ENCODE measurements around the gene C2CD2L. TPM values are rescaled to one million over a fixed set of nuclear protein-coding genes. Genes with fewer than 3 reads are reported as not detected.

Gene C2CD2L
- total and polyA plus RNA-seq, 10 of the 15 experiments (the other 5 are each of a cell fraction or from before 2014, with no cell fraction given), result 0.21 to 9.6 (median 5.1) TPM

DNA sequence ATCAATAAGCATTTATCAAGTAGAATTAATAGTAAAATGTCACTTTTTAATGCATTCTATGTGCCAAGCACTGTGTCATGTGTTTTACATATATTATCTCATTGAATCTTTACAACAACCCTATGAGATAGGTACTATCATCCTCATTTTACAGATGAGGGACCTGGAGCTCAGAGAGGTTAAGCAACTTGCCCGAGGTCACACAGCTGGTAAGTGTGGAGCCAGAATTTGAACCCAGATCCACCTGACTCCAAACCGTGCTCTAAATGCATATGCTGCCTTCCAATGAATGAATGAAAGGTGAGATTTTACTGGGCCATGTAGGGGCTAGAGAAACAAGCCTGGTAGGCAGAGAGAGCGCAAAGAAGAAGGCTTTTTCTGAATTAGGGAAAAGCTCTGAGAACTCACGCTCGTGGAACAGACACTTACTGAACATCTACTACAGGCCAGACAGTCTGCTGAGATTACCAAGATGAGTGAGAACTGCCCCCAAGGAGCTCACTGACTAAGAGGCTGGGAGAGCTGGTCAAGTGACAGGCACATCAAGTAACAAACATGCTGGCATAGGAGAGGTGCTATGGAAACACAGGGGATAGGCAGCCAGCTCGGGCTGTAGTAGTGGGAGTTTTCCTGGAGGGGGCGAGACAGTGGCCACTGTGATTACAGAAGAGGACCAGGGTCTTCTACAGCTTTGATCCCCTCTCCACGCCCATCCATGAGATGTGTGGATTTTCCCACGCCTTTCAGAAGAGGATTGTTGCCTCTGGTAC lies 46.1 kb downstream of the C2CD2L start:
- Histone ChIP-seq H3K36me3 (ENCODE audit: control insufficient read depth in 2 of 2, insufficient read depth in 2 of 2, low read length in 1 of 2) (no peaks in the 10 kb centered on the region), H4K20me1 (ENCODE audit: control insufficient read depth, insufficient read depth) (no peaks in the 10 kb centered on the region), H2AFZ (ENCODE audit: control insufficient read depth, low read depth, low read length) (no peak overlapping the region), H3K4me2 (ENCODE audit: control insufficient read depth, insufficient read depth) (no peak overlapping the region), H3K79me2 (ENCODE audit: control insufficient read depth, insufficient read depth, low read length) (no peaks in the 10 kb centered on the region), H3K9ac (ENCODE audit: control insufficient read depth, insufficient read depth, low read length) (no peak overlapping the region), H3K27ac (ENCODE audit: control insufficient read depth, insufficient read depth) (no peak overlapping the region), H3K4me3 (no peak overlapping the region), H3K27me3 (replicated peaks in 1 of 2; ENCODE audit: control insufficient read depth in 2 of 2, insufficient read depth in 2 of 2, low read length in 1 of 2) (peaks cover 12 to 13% of the 10 kb centered on the region in 2 experiments; a peak in 3 of 4 replicates), H3K9me3 (replicated peaks; ENCODE audit: control insufficient read depth, insufficient read depth, low read length) (no peaks in the 10 kb centered on the region), H3K4me1 (ENCODE audit: control insufficient read depth, insufficient read depth, low read length) (no peaks in the 10 kb centered on the region)
- intact Hi-C loops (cut with micrococcal nuclease; ENCODE audit: unreplicated experiment) (no loop called here), in situ Hi-C loops (cut with MboI) (no loop called here)
- CTCF ChIA-PET, result interaction anchor here (1.1 to 2.5 kb wide), 5 partner anchors 16 to 171 kb away, joined by 3 to 5 read pairs (median 4); partner anchors contain the start of genes HMBS and NLRX1
- POLR2A ChIA-PET, result interaction anchor here (0.5 kb wide), 1 partner anchor 130 kb away, joined by 4 read pairs; no protein-coding TSS in a partner anchor
- BruUV-seq (replicated peaks), result no TSS peak
- SMC1A ChIA-PET (ENCODE audit: uncharacterized antibody, unreplicated experiment), result interaction anchor here (1.0 to 2.0 kb wide), 4 partner anchors 10 to 174 kb away, joined by 3 to 5 read pairs (median 4); partner anchors contain the start of gene HINFP
- TF ChIP-seq, protein P1, sequence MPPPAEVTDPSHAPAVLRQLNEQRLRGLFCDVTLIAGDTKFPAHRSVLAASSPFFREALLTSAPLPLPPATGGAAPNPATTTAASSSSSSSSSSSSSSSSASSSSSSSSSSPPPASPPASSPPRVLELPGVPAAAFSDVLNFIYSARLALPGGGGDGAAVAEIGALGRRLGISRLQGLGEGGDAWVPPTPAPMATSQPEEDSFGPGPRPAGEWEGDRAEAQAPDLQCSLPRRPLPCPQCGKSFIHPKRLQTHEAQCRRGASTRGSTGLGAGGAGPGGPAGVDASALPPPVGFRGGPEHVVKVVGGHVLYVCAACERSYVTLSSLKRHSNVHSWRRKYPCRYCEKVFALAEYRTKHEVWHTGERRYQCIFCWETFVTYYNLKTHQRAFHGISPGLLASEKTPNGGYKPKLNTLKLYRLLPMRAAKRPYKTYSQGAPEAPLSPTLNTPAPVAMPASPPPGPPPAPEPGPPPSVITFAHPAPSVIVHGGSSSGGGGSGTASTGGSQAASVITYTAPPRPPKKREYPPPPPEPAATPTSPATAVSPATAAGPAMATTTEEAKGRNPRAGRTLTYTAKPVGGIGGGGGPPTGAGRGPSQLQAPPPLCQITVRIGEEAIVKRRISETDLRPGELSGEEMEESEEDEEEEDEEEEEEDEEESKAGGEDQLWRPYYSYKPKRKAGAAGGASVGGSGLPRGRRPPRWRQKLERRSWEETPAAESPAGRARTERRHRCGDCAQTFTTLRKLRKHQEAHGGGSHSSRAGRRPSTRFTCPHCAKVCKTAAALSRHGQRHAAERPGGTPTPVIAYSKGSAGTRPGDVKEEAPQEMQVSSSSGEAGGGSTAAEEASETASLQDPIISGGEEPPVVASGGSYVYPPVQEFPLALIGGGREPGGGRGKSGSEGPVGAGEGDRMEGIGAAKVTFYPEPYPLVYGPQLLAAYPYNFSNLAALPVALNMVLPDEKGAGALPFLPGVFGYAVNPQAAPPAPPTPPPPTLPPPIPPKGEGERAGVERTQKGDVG (CRISPR knock-in tag; IDR thresholded peaks at IDR 0.05), result no peak
- TF ChIP-seq, protein P2, sequence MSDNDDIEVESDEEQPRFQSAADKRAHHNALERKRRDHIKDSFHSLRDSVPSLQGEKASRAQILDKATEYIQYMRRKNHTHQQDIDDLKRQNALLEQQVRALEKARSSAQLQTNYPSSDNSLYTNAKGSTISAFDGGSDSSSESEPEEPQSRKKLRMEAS (IDR thresholded peaks at IDR 0.05; ENCODE audit: low read depth, low read length), result no peak
- TF ChIP-seq RCOR1 (conservative IDR thresholded peaks at IDR 0.05; ENCODE audit: low read depth, low read length), result no peak
- TF ChIP-seq ZNF384 (IDR thresholded peaks at IDR 0.05; ENCODE audit: borderline replicate concordance, low read depth, low read length), result no peak
- no peak for TF ChIP-seq IKZF2 (IDR thresholded peaks at IDR 0.05)
- TF ChIP-seq SIX5 (IDR thresholded peaks at IDR 0.05; ENCODE audit: low read depth, low read length, severe bottlenecking), result no peak
- no peak for TF ChIP-seq BHLHE40 (IDR thresholded peaks at IDR 0.05; ENCODE audit: borderline replicate concordance in 1 of 2, low read depth in 2 of 2, low read length in 1 of 2)
- no peak for TF ChIP-seq SMAD1 (IDR thresholded peaks at IDR 0.05; ENCODE audit: low read depth, partially characterized antibody)
- no peak for TF ChIP-seq TAF1 (IDR thresholded peaks at IDR 0.05; ENCODE audit: borderline replicate concordance, low read depth, low read length)
- TF ChIP-seq POU2F2 (IDR thresholded peaks at IDR 0.05; ENCODE audit: borderline replicate concordance, low read depth, low read length), result no peak
- TF ChIP-seq KLF5 (IDR thresholded peaks at IDR 0.05; ENCODE audit: partially characterized antibody), result no peak
- TF ChIP-seq HDAC6 (IDR thresholded peaks at IDR 0.05; ENCODE audit: unreplicated experiment), result no peak
- no peak for TF ChIP-seq EGR1 (IDR thresholded peaks at IDR 0.05; ENCODE audit: borderline replicate concordance in 1 of 2, low read depth in 2 of 2, low read length in 2 of 2)
- RAD21 ChIA-PET (ENCODE audit: unreplicated experiment), result interaction anchor here (1.2 kb wide), 1 partner anchor 185 kb away, joined by 3 read pairs; no protein-coding TSS in a partner anchor
- FAIRE-seq (no peak), DNase-seq (ENCODE audit: low read depth, low spot score) (no peak), ATAC-seq (no peak)
- WGBS (ENCODE audit: insufficient coverage, insufficient replicate concordance, low lambda C conversion rate, missing lambda C conversion rate), result 36% methylated on average over 9 of the region's 9 CpGs
